ENCODE data around the gene CNGB1.

Gene CNGB1

DNA sequence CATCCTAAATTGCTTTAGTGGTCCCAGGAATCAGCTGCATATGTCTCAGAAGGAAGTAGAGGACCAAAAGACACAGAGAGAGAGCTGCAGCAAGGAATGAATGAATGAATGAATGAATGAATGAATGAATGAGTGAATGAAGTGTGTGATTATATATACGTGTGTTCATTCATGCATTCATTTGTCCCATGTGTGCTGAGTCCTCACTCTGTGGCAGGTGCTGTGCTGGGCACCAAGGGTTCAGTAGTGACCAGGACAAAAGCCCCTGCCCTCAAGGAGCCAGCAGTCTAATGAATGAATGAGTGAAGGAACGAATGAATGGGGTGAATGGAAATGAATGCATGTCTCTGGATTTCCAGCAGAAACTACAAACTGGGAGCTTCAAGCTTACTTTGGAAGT lies 9.4 kb downstream of the CNGB1 start:
- no CpG with 5 or more reads among the region's 2 CpGs for WGBS (ENCODE audit: insufficient coverage, insufficient read length)
- no peaks in the 10 kb centered on the region for H3K36me3 ChIP-seq (ENCODE audit: control insufficient read depth, insufficient read depth, low read length)
- H3K27me3 ChIP-seq (ENCODE audit: control insufficient read depth, insufficient read depth, low read length) = no peaks in the 10 kb centered on the region
- H3K9me3 ChIP-seq (ENCODE audit: control insufficient read depth, insufficient read depth, low read length) = no peaks in the 10 kb centered on the region
- DNase-seq (ENCODE audit: low read depth, low spot score) = no peak
- H3K4me3 ChIP-seq (ENCODE audit: low read length) = no peak overlapping the region
- H3K27ac ChIP-seq (ENCODE audit: low read length) = no peak overlapping the region
- H3K4me1 ChIP-seq (ENCODE audit: control insufficient read depth, insufficient read depth, low read length) = peaks cover 1% of the 10 kb centered on the region; the same call in 1 of the 2 replicates

- H3K27ac ChIP-seq (ENCODE audit: low read length) = no peak overlapping the region
- H3K4me3 ChIP-seq (ENCODE audit: low read length) = no peak overlapping the region
- WGBS (ENCODE audit: insufficient coverage, insufficient read length) = no CpG with 5 or more reads among the region's 7 CpGs
- H3K27me3 ChIP-seq (ENCODE audit: control insufficient read depth, insufficient read depth, low read length) = no peaks in the 10 kb centered on the region
- DNase-seq (ENCODE audit: low read depth, low spot score) = no peak
- peaks cover 1% of the 10 kb centered on the region; the same call in 1 of the 2 replicates for H3K4me1 ChIP-seq (ENCODE audit: control insufficient read depth, insufficient read depth, low read length)
- no peaks in the 10 kb centered on the region for H3K9me3 ChIP-seq (ENCODE audit: control insufficient read depth, insufficient read depth, low read length)
- no peaks in the 10 kb centered on the region for H3K36me3 ChIP-seq (ENCODE audit: control insufficient read depth, insufficient read depth, low read length)
Measured at GRCh38 chr16:57960826-57961472, 10.0 kb downstream of the CNGB1 start.

- WGBS (ENCODE audit: insufficient coverage, insufficient read length) = no CpG with 5 or more reads among the region's 10 CpGs
Measured at GRCh38 chr16:57960310-57960709, 10.6 kb downstream of the CNGB1 start.

DNA sequence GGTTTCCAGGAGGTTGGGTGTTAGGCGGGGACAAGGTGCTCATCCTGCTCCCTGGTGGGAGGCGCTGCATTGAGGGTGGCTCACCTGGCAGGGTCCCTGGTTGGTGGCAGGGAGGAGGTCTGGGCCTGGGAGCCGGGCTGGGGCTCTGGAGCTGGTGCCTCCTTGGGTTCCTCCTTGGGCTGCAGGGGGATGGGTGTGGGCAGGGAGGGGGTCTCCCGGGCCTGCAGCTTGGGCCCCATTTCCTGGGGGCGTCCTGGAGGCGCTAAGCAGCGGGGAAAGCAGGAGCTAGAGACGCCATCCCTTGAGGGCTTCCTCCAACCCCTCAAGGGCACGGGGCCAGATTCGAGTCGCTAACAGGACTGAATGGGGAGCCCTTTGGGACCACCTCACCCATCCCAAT lies 11.1 kb downstream of the CNGB1 start:
- Histone ChIP-seq H3K36me3 (ENCODE audit: control insufficient read depth, insufficient read depth, low read length) (no peaks in the 10 kb centered on the region), H3K4me3 (ENCODE audit: low read length) (no peak overlapping the region), H3K27ac (ENCODE audit: low read length) (no peak overlapping the region), H3K27me3 (ENCODE audit: control insufficient read depth, insufficient read depth, low read length) (no peaks in the 10 kb centered on the region), H3K4me1 (ENCODE audit: control insufficient read depth, insufficient read depth, low read length) (peaks cover 1% of the 10 kb centered on the region; the same call in 1 of the 2 replicates), H3K9me3 (ENCODE audit: control insufficient read depth, insufficient read depth, low read length) (no peaks in the 10 kb centered on the region)
- no CpG with 5 or more reads among the region's 11 CpGs for WGBS (ENCODE audit: insufficient coverage, insufficient read length)
- DNase-seq (ENCODE audit: low read depth, low spot score) = no peak

More at GRCh38 chr16:57960310-57960709, 10.6 kb downstream of the CNGB1 start:
- peaks cover 1% of the 10 kb centered on the region; the same call in 1 of the 2 replicates for H3K4me1 ChIP-seq (ENCODE audit: control insufficient read depth, insufficient read depth, low read length)
- H3K27ac ChIP-seq (ENCODE audit: low read length) = no peak overlapping the region
- H3K9me3 ChIP-seq (ENCODE audit: control insufficient read depth, insufficient read depth, low read length) = no peaks in the 10 kb centered on the region
- no peak overlapping the region for H3K4me3 ChIP-seq (ENCODE audit: low read length)
- no peaks in the 10 kb centered on the region for H3K36me3 ChIP-seq (ENCODE audit: control insufficient read depth, insufficient read depth, low read length)
- DNase-seq (ENCODE audit: low read depth, low spot score) = no peak
- H3K27me3 ChIP-seq (ENCODE audit: control insufficient read depth, insufficient read depth, low read length) = no peaks in the 10 kb centered on the region

- Histone ChIP-seq H3K36me3 (ENCODE audit: control insufficient read depth, insufficient read depth, low read length) (no peaks in the 10 kb centered on the region), H3K4me3 (ENCODE audit: low read length) (no peak overlapping the region), H3K27ac (ENCODE audit: low read length) (no peak overlapping the region), H3K4me1 (ENCODE audit: control insufficient read depth, insufficient read depth, low read length) (peaks cover 1% of the 10 kb centered on the region; the same call in 1 of the 2 replicates), H3K27me3 (ENCODE audit: control insufficient read depth, insufficient read depth, low read length) (no peaks in the 10 kb centered on the region), H3K9me3 (ENCODE audit: control insufficient read depth, insufficient read depth, low read length) (no peaks in the 10 kb centered on the region)
- no CpG with 5 or more reads among the region's 8 CpGs for WGBS (ENCODE audit: insufficient coverage, insufficient read length)
- no peak for DNase-seq (ENCODE audit: low read depth, low spot score)
Measured at GRCh38 chr16:57959121-57959520, 11.8 kb downstream of the CNGB1 start.

DNA sequence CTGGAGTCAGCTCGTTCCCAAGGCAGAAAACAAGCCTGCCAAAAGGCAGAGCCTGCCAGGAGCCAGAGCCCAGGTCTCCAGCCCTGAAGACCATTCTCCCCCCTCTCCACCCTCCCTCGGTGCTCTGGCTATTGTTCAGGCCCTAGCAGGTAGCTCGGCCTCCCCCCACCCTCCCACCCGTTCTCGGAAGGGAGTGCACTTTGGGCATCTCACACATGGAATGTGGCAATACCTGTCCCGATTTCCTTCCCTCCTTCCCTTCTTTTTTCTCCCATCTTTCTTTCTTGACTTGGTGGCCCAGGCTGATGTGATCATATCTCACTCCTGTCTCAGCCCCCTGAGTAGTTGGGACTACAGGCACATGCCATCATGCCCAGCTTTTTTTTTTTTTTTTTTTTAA lies 12.4 kb downstream of the CNGB1 start:
- H3K27ac ChIP-seq (ENCODE audit: low read length) = no peak overlapping the region
- H3K27me3 ChIP-seq (ENCODE audit: control insufficient read depth, insufficient read depth, low read length) = no peaks in the 10 kb centered on the region
- peaks cover 1% of the 10 kb centered on the region; the same call in 1 of the 2 replicates for H3K4me1 ChIP-seq (ENCODE audit: control insufficient read depth, insufficient read depth, low read length)
- H3K36me3 ChIP-seq (ENCODE audit: control insufficient read depth, insufficient read depth, low read length) = no peaks in the 10 kb centered on the region
- no CpG with 5 or more reads among the region's 6 CpGs for WGBS (ENCODE audit: insufficient coverage, insufficient read length)
- H3K9me3 ChIP-seq (ENCODE audit: control insufficient read depth, insufficient read depth, low read length) = no peaks in the 10 kb centered on the region
- no peak overlapping the region for H3K4me3 ChIP-seq (ENCODE audit: low read length)
- no peak for DNase-seq (ENCODE audit: low read depth, low spot score)

DNA sequence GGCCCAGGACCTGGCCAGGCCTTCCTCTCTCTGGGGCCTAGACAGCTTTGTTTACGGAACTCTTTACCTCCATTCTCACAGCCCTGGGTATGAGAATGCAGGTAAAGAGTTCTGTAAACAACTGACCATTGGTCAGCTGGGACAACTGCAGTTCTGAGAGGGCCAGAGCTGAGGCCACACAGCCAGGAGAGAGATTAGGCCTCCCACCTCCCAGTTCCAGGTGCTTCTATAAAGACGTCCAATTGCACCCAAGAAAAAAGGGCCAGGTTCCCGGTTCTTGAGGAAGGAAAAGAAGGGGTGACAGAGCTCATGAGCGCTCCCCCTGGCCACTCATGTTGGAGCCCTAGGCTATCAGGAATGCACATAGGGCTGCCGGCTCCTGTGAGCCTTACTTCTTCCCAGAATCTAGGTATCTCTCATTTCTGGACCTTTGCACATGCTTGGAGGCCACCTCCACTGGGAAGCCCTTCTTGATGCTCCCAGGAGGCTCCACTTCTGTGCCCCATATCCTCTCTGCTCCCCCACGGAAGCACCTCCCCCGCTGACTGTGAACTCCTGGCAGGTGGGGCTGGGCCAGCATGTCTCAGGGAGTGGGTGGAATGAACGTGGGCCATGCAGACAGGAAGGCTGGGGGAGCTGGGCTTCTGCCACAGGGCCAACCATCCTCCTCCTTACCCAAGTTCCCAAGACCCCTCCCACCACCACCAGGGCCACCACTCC lies 13.1 kb downstream of the CNGB1 start:
- no peak overlapping the region for H3K4me3 ChIP-seq (ENCODE audit: low read length)
- no peak overlapping the region for H3K27ac ChIP-seq (ENCODE audit: low read length)
- H3K36me3 ChIP-seq (ENCODE audit: control insufficient read depth, insufficient read depth, low read length) = no peaks in the 10 kb centered on the region
- no peaks in the 10 kb centered on the region for H3K9me3 ChIP-seq (ENCODE audit: control insufficient read depth, insufficient read depth, low read length)
- H3K27me3 ChIP-seq (ENCODE audit: control insufficient read depth, insufficient read depth, low read length) = no peaks in the 10 kb centered on the region
- peaks cover 1% of the 10 kb centered on the region; the same call in 1 of the 2 replicates for H3K4me1 ChIP-seq (ENCODE audit: control insufficient read depth, insufficient read depth, low read length)
- DNase-seq (ENCODE audit: low read depth, low spot score) = no peak
- WGBS (ENCODE audit: insufficient coverage, insufficient read length) = no CpG with 5 or more reads among the region's 8 CpGs

DNA sequence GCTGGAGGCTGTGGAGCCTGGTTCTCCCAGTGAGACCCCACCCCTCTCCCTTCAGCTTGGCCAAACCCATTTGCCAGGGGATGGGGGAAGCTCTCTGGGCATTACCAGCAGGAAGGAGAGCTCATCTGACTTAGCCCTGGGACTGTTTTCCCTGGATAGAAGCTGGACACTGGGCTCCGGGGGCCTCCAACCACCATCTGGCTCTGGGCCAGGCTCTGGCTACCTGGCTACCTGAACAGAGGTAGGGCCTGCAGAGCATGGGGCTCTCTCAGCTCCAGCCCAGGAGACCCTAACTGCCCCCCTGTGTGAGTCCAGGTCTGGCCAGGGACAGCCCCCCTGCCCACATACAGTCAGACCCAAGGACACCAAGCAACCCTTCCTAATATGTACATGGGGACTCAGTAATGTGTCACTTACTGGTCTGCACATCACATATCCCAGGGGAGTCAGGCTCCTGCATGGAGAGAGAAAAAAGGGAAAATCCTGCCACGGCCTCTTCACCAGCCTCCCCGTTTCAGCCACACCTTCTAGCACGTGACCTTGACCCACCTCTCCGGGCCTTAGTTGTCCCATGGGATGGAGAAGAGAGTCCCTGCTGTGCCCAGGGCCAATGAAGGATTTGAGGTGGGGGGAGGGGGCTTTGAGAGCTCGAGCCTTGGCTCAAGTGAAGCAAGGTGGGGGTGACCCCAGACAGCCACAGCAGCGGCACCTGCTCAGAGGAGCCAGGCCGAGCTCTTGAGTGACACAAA lies 13.8 kb downstream of the CNGB1 start:
- Histone ChIP-seq H3K4me1 (ENCODE audit: control insufficient read depth, insufficient read depth, low read length) (peaks cover 1% of the 10 kb centered on the region; the same call in 1 of the 2 replicates), H3K4me3 (ENCODE audit: low read length) (no peak overlapping the region), H3K9me3 (ENCODE audit: control insufficient read depth, insufficient read depth, low read length) (no peaks in the 10 kb centered on the region), H3K27me3 (ENCODE audit: control insufficient read depth, insufficient read depth, low read length) (no peaks in the 10 kb centered on the region), H3K27ac (ENCODE audit: low read length) (no peak overlapping the region), H3K36me3 (ENCODE audit: control insufficient read depth, insufficient read depth, low read length) (no peaks in the 10 kb centered on the region)
- DNase-seq (ENCODE audit: low read depth, low spot score) = no peak
- WGBS (ENCODE audit: insufficient coverage, insufficient read length) = no CpG with 5 or more reads among the region's 8 CpGs

GRCh38 chr16:57956270-57956808 lies 14.6 kb downstream of the CNGB1 start:
- Histone ChIP-seq H3K9me3 (ENCODE audit: control insufficient read depth, insufficient read depth, low read length) (no peaks in the 10 kb centered on the region), H3K27me3 (ENCODE audit: control insufficient read depth, insufficient read depth, low read length) (no peaks in the 10 kb centered on the region), H3K36me3 (ENCODE audit: control insufficient read depth, insufficient read depth, low read length) (no peaks in the 10 kb centered on the region), H3K27ac (ENCODE audit: low read length) (no peak overlapping the region), H3K4me3 (ENCODE audit: low read length) (no peak overlapping the region), H3K4me1 (ENCODE audit: control insufficient read depth, insufficient read depth, low read length) (peaks cover 1% of the 10 kb centered on the region; the same call in 1 of the 2 replicates)
- no CpG with 5 or more reads among the region's 8 CpGs for WGBS (ENCODE audit: insufficient coverage, insufficient read length)
- no peak for DNase-seq (ENCODE audit: low read depth, low spot score)

DNA sequence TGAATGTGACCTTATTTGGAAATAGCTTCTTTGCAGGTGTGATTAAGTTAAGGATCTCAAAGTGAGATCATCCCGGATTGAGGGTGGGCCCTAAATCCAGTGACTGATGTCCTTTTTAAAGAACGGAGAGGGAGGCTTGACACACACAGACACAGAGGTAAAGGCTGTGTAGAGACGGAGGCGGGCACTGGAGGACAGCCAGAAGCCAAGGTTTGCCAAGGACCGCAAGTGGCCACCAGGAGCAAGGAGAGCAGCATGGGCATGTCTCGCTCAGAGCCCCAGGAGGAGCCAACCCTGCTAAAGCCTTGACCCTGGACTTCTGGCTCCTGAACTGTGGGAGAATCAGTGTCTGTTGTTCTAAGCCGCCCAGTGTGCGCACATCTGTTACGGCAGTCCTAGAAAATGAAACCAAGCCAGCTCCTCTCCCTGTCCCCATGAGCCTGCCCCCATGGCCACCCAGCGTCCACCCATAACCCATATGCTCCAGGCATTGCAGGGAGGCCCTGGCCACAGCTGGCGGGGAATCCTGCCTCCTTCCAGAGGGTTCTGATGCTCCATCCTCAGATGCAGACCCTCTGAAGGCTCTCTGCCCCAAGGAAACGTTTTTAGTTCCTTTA lies 15.2 kb downstream of the CNGB1 start:
- WGBS (ENCODE audit: insufficient coverage, insufficient read length) = no CpG with 5 or more reads among the region's 12 CpGs
- DNase-seq (ENCODE audit: low read depth, low spot score) = no peak
- Histone ChIP-seq H3K4me3 (ENCODE audit: low read length) (no peak overlapping the region), H3K36me3 (ENCODE audit: control insufficient read depth, insufficient read depth, low read length) (no peaks in the 10 kb centered on the region), H3K27me3 (ENCODE audit: control insufficient read depth, insufficient read depth, low read length) (no peaks in the 10 kb centered on the region), H3K9me3 (ENCODE audit: control insufficient read depth, insufficient read depth, low read length) (no peaks in the 10 kb centered on the region), H3K27ac (ENCODE audit: low read length) (no peak overlapping the region), H3K4me1 (ENCODE audit: control insufficient read depth, insufficient read depth, low read length) (peaks cover 1% of the 10 kb centered on the region; the same call in 1 of the 2 replicates)

Measured in iPS DF 6.9 (cell line).